Left renal pelvis (tissue), 4 donors: ENCODE data around the gene VRK3. TPM values are rescaled to one million over a fixed set of nuclear protein-coding genes. Genes with fewer than 3 reads are reported as not detected.
"Not testable (repeated sequence)": the region's sequence is repeated elsewhere in the genome, so short reads cannot be mapped to it uniquely, and the experiment has no call there.

Experiments
- DNase-seq, 4 donors: peaks; one replicate each; pipeline ENCODE4 v3.0.0-alpha.2; 2013; ENCODE audit warnings: low read depth in 4 of 4, low spot score in 3 of 4
- polyA plus RNA-seq, 4 donors: library from polyadenylated mRNA; unstranded; fragments of 120-200 nt; gene quantifications; one replicate each; pipeline ENCODE4 v1.2.1, GENCODE V29; 2013; ENCODE audit not compliant: insufficient read length in 4 of 4

VRK3 gene
- polyA plus RNA-seq, 4 donors, result 31.4 to 54.8 (median 48.6) TPM

DNA sequence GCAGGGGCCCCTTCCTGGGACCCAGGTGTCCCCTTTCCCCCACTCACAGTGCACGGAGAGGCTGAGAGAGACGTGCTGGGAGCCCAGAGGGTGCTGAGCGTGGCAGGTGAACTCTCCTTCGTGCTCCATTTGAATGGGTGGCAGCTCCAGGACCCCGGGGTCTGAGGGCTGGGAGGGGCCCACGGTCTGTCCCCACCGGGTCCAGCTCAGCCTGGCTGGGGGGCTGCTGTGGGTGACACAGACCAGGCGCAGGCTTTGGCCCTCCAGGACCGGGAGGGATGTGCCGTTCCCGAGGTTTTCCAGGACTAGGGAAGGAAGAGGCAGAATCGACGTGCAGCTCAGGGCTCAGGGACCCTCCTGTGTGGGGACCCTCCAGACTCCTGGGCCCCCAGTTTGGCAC lies 66.6 kb downstream of the VRK3 start:
- DNase-seq, result not testable (repeated sequence)

DNA sequence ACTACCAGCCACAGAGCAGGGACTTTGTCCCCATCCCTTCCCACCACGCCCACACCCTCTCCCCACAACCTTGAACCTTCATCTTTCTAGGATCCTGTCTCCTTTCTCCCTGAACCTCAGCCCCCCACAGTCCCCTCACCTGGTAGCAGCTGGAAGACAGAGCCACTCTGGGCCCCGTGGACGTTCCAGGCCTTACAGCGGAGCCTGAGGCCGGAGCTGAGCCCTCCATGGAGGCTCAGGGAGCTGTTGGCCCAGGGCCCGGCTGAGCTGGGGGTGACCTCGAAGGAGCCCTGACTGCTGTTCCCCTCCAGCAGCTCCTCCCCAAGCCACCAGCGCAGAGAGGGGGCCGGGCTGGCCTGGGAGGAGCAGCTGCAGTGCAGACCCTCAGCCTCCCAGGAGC lies 67.0 kb downstream of the VRK3 start:
- not testable (repeated sequence) for DNase-seq

DNA sequence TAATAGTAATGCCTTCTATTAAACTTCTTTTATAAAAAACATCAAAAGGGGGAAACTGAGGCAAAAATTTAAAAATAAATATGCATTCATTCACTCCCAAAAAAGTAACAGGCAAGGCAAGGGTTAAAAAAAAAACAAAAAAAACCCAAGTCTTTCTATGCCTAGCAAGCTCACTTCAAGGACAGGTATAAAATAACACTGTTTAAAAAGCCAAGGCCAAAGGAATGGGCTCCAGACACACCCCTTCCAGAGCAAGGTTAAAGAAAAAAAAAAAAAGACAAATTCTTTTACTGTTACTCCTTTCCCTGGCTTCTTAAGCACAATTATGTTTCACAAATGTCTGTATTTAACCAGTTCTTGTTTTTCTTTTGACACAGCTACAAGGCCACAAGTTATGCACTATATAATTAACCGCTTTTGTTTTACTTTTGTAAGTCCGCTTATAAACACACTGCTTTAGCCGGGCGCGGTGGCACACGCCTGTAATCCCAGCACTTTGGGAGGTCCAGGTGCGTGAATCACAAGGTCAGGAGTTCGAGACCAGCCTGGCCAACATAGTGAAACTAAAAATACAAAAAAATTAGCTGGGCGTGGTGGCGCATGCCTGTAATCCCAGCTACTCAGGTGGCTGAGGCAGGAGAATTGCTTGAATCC lies 67.8 kb downstream of the VRK3 start:
- no peak for DNase-seq

DNA sequence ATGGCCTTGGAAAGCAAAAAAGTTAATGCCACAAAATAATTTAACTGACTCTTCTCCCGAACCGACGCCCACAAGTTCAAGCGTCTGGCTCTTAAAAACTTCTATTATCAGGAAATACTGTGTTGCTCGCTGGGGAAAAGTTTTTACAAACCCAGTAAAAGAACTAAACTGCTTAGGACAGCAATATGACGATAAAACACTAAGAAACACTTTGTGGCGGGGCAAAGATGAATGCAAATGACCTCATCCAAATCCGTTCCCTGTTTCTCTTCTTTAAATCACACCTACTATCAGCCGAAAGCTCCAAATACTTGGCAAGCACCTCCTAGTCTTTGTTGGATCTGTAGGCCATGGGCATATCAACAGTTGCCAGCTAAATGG lies 69.1 kb downstream of the VRK3 start:
- no peak for DNase-seq

DNA sequence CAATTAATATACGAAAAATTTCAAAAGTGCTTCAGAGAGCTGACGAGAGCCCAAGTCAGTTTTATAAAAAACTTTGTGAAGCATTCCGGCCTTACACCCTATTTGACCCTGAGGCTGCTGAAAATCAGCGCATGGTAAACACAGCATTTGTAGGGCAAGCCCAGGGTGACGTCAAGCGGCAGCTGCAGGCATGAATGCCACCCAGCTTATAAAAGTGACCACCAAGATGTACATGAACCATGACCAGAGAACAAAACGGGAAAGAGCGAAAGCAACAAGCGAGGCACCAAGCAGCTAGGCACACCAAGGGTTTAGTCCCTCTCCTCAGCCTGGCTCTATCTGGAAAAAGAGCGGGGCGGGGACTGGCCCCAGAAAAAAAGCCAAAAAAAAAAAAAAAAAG lies 70.2 kb downstream of the VRK3 start:
- no peak for DNase-seq

DNA sequence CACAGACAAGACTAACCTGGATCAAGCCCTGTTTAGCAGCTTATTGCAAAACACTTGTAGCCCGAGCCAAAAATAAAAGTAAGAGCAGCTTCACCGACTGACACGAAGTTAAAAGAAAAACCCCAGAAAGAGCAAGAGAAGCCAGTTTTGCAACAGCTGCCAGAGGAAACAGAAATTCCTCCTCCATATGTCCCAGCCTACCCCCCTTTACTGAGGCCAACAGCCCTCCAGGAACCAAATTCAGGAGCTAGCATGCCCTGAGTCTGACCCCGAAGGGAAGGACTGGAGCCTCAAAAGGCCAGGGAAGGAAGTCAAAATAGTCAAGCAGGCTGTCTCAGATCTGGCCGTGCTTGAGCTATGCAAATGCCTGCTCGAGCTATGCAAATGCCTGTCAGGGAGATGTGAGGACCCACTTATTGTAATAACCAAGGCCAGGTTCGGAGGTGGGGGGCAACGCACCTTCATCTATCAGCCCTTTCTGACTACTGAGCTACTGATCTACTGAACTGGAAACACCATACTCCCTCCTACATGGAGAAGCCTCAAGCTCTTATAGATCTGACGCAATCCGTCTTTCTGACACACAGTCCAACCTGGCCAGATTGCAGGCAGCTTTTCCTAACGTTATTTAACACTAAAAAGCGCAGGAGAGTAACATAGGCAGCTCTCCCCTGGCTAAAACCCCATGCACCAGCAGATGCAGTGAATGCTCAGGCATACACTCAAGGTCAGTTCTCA lies 70.9 kb downstream of the VRK3 start:
- DNase-seq, result no peak

DNA sequence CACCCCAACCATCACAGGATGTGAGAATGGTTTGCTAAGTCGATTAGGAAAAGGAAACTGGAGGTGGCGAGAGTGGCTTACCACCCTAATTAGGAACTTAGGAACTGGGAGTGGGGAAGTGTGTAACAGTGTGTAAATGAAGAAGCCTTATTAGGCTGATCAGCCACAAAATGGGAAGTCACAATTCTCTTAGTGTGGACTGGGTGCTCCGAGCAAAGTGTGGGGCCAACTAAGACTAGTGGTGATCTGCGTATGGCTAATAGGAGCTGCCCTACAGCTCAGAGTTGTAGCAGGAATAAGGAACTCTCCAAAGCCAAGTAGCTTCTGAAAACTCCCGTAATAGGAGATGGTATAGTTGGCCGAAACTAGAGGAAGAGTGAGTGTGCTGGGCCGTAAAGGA lies 71.8 kb downstream of the VRK3 start:
- DNase-seq, result no peak

DNA sequence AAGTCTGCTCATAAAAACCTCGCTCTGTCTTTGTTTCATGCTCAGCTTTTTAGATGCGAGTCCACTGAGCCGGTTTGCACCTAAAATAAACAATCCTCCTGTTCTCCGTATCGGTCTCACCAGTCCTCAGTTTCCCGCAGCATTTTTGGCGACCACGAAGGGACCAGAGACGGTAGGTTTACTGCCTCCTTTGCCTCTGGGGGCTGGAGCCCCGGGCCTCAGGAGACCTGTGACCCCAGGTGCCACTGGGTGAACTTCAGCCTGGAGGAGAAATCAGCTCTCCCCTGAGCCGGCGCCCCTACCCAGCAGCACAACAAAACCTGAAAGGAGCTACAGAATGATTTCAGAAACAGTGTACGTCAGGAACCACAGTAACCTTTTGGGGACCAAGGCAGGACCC lies 72.3 kb downstream of the VRK3 start:
- DNase-seq, result no peak

DNA sequence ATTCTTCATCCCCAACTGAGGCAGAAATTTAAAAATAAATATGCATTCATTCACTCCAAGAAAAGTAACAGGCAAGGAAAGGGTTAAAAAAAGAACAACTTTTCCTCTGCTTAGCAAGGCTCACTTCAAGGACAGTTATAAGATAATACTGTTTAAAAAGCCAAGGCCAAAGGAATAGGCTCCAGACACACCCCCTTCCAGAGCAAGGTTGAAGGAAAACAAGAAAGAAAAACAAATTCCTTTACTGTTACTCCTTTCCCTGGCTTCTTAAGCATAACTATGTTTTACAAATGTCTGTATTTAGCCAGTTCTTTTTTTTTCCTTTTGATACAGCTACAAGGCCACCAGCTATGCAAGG lies 72.7 kb downstream of the VRK3 start:
- no peak for DNase-seq

DNA sequence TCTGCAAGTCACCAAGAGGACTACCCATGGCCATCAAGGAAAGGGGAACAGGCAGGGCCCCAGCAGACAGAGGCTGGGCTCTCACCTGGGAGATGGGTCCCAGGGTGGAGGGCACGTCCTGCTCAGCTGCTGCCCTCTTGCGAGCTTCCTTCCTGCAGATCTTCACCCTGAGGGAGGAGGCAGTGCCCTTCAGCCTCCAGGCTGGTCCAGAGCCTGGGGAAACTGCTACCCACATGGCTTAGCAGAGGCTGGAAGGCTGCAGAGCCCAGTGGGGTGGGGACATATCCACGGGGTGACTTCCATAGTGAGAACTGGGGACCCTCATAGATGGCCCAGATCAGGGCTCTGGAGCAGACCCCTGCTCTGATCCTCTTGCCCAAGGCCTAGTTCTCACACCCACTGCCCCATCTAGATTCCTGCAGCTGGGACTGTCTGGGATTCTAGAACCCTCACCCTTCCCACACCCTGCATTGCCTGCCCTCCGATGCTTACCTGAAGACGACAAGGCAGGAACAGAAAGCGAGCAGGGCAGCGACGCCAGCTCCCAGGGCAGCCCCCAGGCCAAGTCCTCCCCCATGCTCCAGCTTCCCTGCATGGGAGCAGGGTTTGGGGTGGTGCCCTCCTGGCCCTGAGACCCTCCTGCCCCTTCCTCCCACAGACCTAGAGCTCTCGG lies 73.2 kb downstream of the VRK3 start:
- no peak for DNase-seq

DNA sequence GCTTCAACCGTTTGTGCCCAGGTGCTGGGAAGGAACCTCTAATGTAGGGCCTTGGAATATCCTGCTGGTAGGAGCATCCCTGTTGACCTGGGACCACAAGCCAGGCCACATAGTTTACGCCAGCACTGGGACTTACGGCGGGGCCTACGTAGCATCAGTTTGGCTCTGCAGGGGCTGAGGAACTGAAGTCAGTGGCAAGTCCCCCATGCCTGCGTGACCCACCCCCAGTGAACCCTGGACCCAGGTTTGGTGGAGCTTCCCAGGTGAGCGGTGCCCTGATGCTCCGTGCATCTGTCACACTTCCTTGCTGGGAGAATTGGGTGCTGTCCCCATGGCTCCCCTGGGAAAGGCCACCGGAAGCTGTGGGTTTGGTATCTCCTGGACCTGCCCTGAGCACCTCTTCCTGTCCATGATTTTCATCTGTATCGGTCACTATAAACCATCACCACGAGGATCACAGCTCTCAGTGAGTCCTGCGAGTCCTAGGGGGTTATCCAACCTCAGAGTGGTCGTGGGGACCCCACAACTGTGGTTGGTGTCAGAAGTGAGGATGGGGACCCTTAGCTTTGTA lies 74.1 kb downstream of the VRK3 start:
- DNase-seq, result no peak

DNA sequence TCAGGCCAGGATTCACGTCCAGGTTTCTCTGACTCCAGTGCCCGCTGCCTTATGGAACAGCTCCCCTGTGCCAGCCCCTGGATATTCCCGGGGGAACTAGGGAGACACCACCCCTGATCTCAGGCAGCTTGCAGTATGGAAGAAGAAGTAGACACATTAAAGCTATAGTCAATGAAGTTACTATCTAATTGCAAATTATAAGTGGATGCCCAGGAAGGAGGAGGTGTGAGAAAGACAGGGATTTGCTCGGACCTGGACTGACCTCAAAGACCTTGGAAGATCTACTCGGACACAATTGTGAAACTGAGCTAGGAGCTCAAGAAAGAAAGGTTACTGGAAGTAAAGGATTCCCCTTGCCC lies 74.6 kb downstream of the VRK3 start:
- no peak for DNase-seq

DNA sequence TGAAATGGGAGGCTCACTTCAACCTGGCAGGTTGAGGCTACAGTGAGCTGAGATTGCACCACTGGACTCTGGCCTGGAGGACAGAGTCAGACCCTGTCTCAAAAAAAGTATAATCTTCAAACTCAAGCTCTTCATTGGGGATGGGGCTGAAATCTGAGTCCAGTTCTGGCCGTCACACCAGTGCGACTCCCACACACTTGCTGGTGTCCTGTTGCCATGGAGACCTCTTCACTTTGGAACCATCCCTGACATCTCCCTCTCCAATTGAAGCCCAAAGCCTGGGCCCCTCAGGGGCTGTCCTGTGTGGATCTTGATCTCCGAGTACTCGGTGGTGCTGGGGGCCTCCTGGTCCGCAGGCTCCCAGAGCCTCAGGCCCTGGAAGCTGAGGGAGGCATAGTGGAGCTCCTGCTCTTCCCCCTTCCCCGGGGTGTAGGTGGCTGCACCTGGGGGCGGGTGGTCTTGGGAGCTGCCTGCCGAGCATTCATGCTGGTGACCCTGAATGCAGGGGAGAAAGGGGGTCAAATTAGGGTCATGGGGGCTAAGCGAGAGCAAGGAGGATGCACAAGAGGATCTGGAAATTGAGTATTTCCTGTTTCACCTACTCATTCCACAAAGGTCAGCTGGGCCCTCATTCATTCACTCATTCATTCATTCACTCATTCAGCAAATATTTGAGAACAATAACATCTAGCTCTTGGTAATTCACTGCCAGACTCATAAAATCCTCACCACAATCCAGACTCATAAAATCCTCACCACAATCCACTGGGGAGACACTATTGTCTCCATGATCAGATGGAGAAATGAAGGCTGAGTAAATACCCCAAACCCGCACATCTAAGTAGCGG lies 75.2 kb downstream of the VRK3 start:
- DNase-seq, result no peak

DNA sequence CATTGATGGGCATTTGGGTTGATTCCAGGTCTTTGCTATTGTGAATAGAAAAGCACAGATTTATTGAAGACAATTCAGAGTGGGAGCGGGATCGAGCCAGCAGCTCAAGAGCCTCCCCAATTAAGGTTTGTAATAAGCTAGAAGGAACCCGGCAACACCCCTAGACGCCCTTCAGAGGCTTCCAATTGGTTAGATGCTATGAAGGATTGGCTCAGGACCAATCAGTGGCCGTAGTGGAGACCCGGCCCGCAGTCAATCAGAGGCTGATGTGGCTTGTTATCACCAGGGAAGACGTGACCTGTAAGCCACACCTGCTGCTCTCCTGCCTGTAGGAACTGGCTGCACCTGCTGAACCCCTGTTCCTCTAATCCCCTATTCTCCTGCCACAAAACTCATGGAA lies 78.8 kb downstream of the VRK3 start:
- DNase-seq, result no peak

DNA sequence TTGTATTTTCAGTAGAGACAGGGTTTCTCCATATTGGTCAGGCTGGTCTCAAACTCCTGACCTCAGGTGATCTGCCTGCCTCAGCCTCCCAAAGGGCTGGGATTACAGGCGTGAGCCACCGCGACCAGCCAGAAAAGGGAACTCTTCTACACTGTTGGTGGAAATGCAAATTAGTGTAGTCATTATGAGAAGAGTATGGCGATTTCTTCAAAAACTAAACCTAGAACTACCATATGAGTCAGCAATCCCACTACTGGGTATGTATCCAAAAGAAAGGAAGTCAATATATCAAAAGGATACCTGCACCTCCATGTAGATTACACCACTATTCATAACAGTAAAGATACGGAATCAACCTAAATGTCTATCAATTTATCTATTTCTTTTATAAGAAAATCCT lies 80.6 kb downstream of the VRK3 start:
- DNase-seq, result not testable (repeated sequence)

DNA sequence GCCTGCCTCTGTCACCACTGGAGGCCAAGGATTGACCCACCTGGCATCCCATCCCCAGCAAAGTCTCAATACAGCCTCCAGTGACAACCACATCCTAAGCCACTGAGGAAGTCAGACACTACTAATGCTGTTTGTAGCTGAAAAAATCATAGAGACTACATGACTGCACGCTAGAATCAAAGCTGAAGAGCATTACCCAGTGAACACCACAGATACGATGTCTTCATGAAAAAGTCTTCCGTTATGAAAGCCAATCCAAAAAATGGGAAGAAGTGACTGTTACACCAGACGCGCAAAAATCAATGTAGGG lies 84.7 kb downstream of the VRK3 start:
- no peak for DNase-seq

DNA sequence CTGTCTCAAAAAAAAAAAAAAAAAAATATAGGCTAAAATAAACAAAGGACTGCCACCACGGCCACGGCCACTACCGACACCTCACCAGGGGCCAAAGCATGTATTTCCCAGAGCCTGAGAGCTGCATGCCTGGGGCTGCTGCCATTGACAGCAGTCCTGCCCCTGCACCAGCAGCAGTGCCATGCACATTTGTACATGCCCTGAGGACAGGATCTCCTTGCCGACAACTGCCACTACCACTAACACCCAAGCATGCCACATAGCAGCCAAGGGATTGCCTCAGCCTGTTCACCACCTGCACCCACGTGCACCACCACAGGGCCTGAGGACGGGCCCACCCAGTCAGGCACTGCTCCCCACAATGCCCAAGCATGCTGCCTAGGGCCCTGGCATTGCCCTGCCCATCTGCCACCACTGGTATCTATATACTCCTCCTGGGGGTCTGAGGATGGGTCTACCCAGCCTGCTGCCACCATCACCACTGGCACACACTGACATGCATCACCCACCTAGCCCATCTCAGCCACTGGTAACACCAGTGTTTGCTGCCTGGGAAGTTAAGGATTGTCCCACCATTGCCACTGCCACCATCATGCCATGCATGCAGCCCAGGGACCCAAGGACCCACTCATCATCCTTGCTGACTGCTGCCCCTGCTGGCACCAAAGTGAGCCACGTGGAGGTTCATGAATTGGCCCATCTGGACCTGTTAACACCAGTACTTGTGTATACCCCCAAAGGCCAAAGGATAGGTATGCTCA lies 85.3 kb downstream of the VRK3 start:
- DNase-seq, result no peak

DNA sequence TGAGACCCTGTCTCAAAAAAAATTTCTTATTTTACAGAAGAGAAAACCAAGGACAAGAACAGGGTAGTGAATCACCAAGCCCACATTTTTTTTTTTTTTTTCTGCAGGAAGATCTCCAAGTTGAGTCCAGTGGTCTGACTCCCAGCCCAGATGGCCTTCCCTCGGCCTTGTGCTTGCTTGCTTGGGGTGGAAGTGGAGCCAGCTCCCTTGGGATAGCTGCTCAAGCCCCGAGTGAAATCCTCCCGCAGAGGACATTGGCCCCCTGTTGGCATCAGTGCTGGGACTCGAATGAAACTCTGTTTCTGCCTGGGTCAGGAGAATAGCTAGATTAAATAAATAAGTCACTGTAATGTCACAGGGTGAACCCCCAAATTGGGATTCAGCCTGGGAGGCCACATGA lies 86.5 kb downstream of the VRK3 start:
- DNase-seq, result no peak

DNA sequence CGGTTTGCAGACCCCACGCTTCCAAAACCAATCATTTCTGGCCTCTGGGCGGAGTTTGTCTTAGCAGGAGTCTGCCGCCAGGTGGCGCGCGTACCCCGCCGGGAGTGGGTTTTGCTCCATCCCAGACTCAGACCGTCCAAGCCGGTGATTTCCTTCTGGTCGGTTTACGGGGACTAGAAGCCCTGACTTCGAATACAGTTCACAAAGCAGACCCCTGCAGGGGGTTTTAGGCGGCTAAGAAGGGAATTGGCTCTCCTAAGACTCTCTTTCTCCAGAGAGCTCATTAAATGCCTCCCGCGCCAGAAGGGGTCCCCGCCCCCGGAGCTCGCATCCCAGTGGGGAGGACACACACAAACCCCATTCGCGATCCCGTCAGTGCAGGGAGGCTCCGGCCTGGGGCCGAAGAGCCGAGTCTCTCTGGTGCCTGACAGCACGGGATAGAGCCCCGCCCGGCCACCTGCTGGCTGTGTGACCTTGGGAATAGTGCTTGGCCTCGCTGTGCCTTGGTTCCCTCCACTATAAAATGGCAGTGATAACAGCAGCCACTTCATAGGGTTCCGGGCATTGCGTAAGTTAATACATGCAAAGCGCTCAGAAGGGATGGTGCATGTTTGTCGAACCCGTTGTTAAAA lies 87.3 kb downstream of the VRK3 start:
- DNase-seq, result no peak

DNA sequence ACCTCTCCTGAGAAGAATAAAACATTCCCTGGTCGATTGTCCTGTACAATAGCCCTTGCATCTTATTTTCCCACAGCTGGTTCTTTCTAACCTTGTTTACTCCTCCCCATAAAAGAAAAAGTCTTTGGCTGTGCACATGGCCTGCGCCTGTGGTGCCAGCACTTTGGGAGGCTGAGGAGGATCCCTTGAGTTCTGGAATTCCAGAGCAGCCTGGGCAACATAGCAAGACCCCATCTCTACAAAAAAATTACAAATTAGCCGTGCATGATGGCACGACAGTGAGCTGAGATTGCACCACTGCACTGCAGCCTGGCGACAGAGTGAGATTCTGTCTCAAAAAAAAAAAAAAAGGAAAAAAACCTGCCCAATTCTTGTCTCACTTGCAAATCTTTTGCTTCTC lies 88.6 kb downstream of the VRK3 start:
- DNase-seq, result no peak
